ENCODE measurements around the gene DNAJC7. TPM values are rescaled to one million over a fixed set of nuclear protein-coding genes. Genes with fewer than 3 reads are reported as not detected.
A peak's percentile ranks its signal among the peaks of the same experiment; 100 is the strongest.
"Not testable (repeated sequence)": the region's sequence is repeated elsewhere in the genome, so short reads cannot be mapped to it uniquely, and the experiment has no call there.

The DNAJC7 gene
- total RNA-seq, 6 donors from 2014 or later = 53.2 to 109 (median 73.5) TPM

GRCh38 chr17:41939044-41939692 is 78.1 kb downstream of the DNAJC7 start:
- 91% methylated on average over 4 of the region's 4 CpGs for WGBS, 2 donors
- ATAC-seq (ENCODE audit: low FRiP score in 2 of 2) = no peak
- no peak for DNase-seq
- no peaks in the 10 kb centered on the region for H3K9me3 ChIP-seq
- no peak overlapping the region for H3K4me3 ChIP-seq
- H3K36me3 ChIP-seq = no peaks in the 10 kb centered on the region
- no peaks in the 10 kb centered on the region for H3K27me3 ChIP-seq
- H3K4me1 ChIP-seq = peaks cover 0 to 2% (median 0%) of the 10 kb centered on the region in 4 donors
- no peak overlapping the region for H3K27ac ChIP-seq
- TF ChIP-seq EP300 (IDR thresholded peaks at IDR 0.05) (no peak), POLR2AphosphoS5 (IDR thresholded peaks at IDR 0.05) (no peak), CTCF (IDR thresholded peaks at IDR 0.05) (no peak), POLR2A (IDR thresholded peaks at IDR 0.05) (no peak)

- Histone ChIP-seq H3K4me1 (no peaks in the 10 kb centered on the region), H3K4me3 (no peak overlapping the region), H3K9me3 (no peaks in the 10 kb centered on the region), H3K27ac (no peak overlapping the region), H3K27me3 (no peaks in the 10 kb centered on the region), H3K36me3 (no peaks in the 10 kb centered on the region)
- ATAC-seq (ENCODE audit: low FRiP score in 2 of 2) (no peak), DNase-seq (no peak)
- 89 to 94% methylated on average over 12 to 19 of the region's 19 CpGs for WGBS, 2 donors
- TF ChIP-seq CTCF (IDR thresholded peaks at IDR 0.05) (no peak), EP300 (IDR thresholded peaks at IDR 0.05) (no peak), POLR2AphosphoS5 (IDR thresholded peaks at IDR 0.05) (no peak), POLR2A (IDR thresholded peaks at IDR 0.05) (no peak)
These were observed 79.0 kb downstream of the DNAJC7 start for GRCh38 chr17:41937970-41938954.

GRCh38 chr17:41935641-41936040 is 81.6 kb downstream of the DNAJC7 start:
- ATAC-seq (ENCODE audit: low FRiP score in 2 of 2) = no peak
- no peak for DNase-seq
- H3K9me3 ChIP-seq = no peaks in the 10 kb centered on the region
- no peak for TF ChIP-seq POLR2AphosphoS5 (IDR thresholded peaks at IDR 0.05)
- TF ChIP-seq POLR2A (IDR thresholded peaks at IDR 0.05) = no peak
- TF ChIP-seq CTCF (IDR thresholded peaks at IDR 0.05) = no peak
- TF ChIP-seq EP300 (IDR thresholded peaks at IDR 0.05) = no peak
- peaks cover 4 to 16% (median 12%) of the 10 kb centered on the region in 4 donors for H3K4me1 ChIP-seq
- no peaks in the 10 kb centered on the region for H3K36me3 ChIP-seq
- 91 to 96% methylated on average over 4 to 6 of the region's 6 CpGs for WGBS, 2 donors
- no peak overlapping the region for H3K4me3 ChIP-seq
- H3K27me3 ChIP-seq = no peaks in the 10 kb centered on the region
- no peak overlapping the region for H3K27ac ChIP-seq

- H3K4me3 ChIP-seq = no peak overlapping the region
- no peak for TF ChIP-seq CTCF (IDR thresholded peaks at IDR 0.05)
- TF ChIP-seq EP300 (IDR thresholded peaks at IDR 0.05) = no peak
- H3K27me3 ChIP-seq = no peaks in the 10 kb centered on the region
- DNase-seq (no peak), ATAC-seq (ENCODE audit: low FRiP score in 2 of 2) (no peak)
- peaks cover 11 to 30% (median 14%) of the 10 kb centered on the region in 4 donors for H3K4me1 ChIP-seq
- 21% methylated on average over 2 of the region's 2 CpGs for WGBS, 2 donors
- no peaks in the 10 kb centered on the region for H3K9me3 ChIP-seq
- H3K27ac ChIP-seq = no peak overlapping the region
- no peaks in the 10 kb centered on the region for H3K36me3 ChIP-seq
These were observed 84.3 kb downstream of the DNAJC7 start for GRCh38 chr17:41932816-41933389.

- not testable (repeated sequence) for H3K27ac ChIP-seq; H3K36me3 ChIP-seq; H3K9me3 ChIP-seq; H3K4me3 ChIP-seq; DNase-seq; H3K27me3 ChIP-seq; ATAC-seq (ENCODE audit: low FRiP score in 2 of 2)
- WGBS, 2 donors = 89 to 90% methylated on average over 4 of the region's 4 CpGs
- peaks cover 11 to 30% (median 14%) of the 10 kb centered on the region in 4 donors for H3K4me1 ChIP-seq
These were observed 85.5 kb downstream of the DNAJC7 start for GRCh38 chr17:41931715-41932114.

- not testable (repeated sequence) for DNase-seq; H3K36me3 ChIP-seq; H3K9me3 ChIP-seq; ATAC-seq (ENCODE audit: low FRiP score in 2 of 2); H3K27me3 ChIP-seq
- Histone ChIP-seq H3K27ac (peak overlapping the region; percentile 67 to 87 (median 86)), H3K4me1 (peaks cover 11 to 30% (median 14%) of the 10 kb centered on the region in 4 donors), H3K4me3 (peak overlapping the region; percentile 41 to 64 (median 52))
- WGBS, 2 donors = 44% methylated on average over 16 to 18 of the region's 18 CpGs
These were observed 86.4 kb downstream of the DNAJC7 start for GRCh38 chr17:41930833-41931156.

Measured in upper lobe of left lung (tissue), 6 donors.